ENCODE measurements around the gene OR13C9. TPM values are rescaled to one million over a fixed set of nuclear protein-coding genes. Genes with fewer than 3 reads are reported as not detected.

Gene OR13C9
- total and polyA plus RNA-seq, 2 of the 13 experiments (the other 11 are each of a cell fraction or from before 2014, with no cell fraction given) = not detected

- no peak for TF ChIP-seq E2F2 (CRISPR knock-in tag; IDR thresholded peaks at IDR 0.05; ENCODE audit: borderline replicate concordance)
- TF ChIP-seq JUND (CRISPR knock-in tag; IDR thresholded peaks at IDR 0.05) = no peak
- TF ChIP-seq PBX3 (CRISPR knock-in tag; IDR thresholded peaks at IDR 0.05; ENCODE audit: borderline replicate concordance) = no peak
- TF ChIP-seq ETV6 (CRISPR knock-in tag; conservative IDR thresholded peaks at IDR 0.05) = no peak
- no peak for TF ChIP-seq ZNF761 (CRISPR knock-in tag; conservative IDR thresholded peaks at IDR 0.05)
- no peak for TF ChIP-seq ZBTB8A (CRISPR knock-in tag; IDR thresholded peaks at IDR 0.05; ENCODE audit: borderline replicate concordance, low read depth)
- no peak for TF ChIP-seq LRRFIP1 (CRISPR knock-in tag; conservative IDR thresholded peaks at IDR 0.05)
These were observed 42.5 kb downstream of the OR13C9 start (continued) for GRCh38 chr9:104575456-104575855.

GRCh38 chr9:104572612-104573011, 45.4 kb downstream of the OR13C9 start:
- ATAC-seq (no peak), FAIRE-seq (no peak), DNase-seq (ENCODE audit: low spot score) (no peak)
- no TSS peak for BruUV-seq (replicated peaks)
- H4K20me1 ChIP-seq (ENCODE audit: insufficient read depth, low read length) = no peaks in the 10 kb centered on the region
- H3K4me2 ChIP-seq (ENCODE audit: low read depth, low read length) = no peak overlapping the region
- H3K4me1 ChIP-seq (ENCODE audit: insufficient read depth, low read length) = no peaks in the 10 kb centered on the region
- CTCF ChIA-PET (ENCODE audit: low intra/inter-chr PET ratio, low total read pairs) = no interaction called here
- no peak overlapping the region for H3K27ac ChIP-seq (ENCODE audit: extremely low read length, insufficient read depth, low read length)
- intact Hi-C loops (cut with micrococcal nuclease; ENCODE audit: unreplicated experiment) (no loop called here), in situ Hi-C loops (cut with HindIII; ENCODE audit: extremely low pct_ligation_motif_present, low pct_unique_long_range_greater_than_20kb) (no loop called here)
- POLR2A ChIA-PET = no interaction called here
- no peaks in the 10 kb centered on the region for H3K36me3 ChIP-seq (replicated peaks in 1 of 2; ENCODE audit: control insufficient read depth in 1 of 2, insufficient read depth in 2 of 2, low read length in 2 of 2)
- H3K79me2 ChIP-seq (ENCODE audit: insufficient read depth, low read length) = no peaks in the 10 kb centered on the region
- no peak overlapping the region for H3K4me3 ChIP-seq (replicated peaks in 1 of 3; ENCODE audit: insufficient read depth in 1 of 3, low read depth in 2 of 3, low read length in 3 of 3)
- 3% methylated on average over 1 of the region's 1 CpG for whole genome bisulfite sequencing (ENCODE audit: low lambda C conversion rate)
- no peaks in the 10 kb centered on the region for H3K27me3 ChIP-seq (ENCODE audit: control insufficient read depth in 1 of 2, insufficient read depth in 2 of 2, low read length in 2 of 2)
- no peak overlapping the region for H2AFZ ChIP-seq (ENCODE audit: low read length)
- H3K9me3 ChIP-seq (ENCODE audit: low read length) = no peaks in the 10 kb centered on the region; the same call in 1 of the 2 replicates
- peak; percentile 96 for TF ChIP-seq ZNF317 (CRISPR knock-in tag; IDR thresholded peaks at IDR 0.05)
- TF ChIP-seq ZNF562 (CRISPR knock-in tag; IDR thresholded peaks at IDR 0.05; ENCODE audit: borderline replicate concordance) = no peak
- no peak overlapping the region for H3K9ac ChIP-seq (ENCODE audit: insufficient read depth, low read depth, low read length)

Data from HepG2 (cell line).